HG03521 (cell line): Measurements from ENCODE around the gene ATG13.
"Not testable (repeated sequence)": the region's sequence is repeated elsewhere in the genome, so short reads cannot be mapped to it uniquely, and the experiment has no call there.

ENCODE experiments used
- ATAC-seq: cut with Tn5 transposase; IDR thresholded peaks from one replicate; pipeline ENCODE4 v1.9.1; 2021; ENCODE audit warnings: mild to moderate bottlenecking, moderate library complexity; ENCODE audit not compliant: unreplicated experiment

The ATG13 gene

GRCh38 chr11:46642627-46643335 lies 25.4 kb downstream of the ATG13 start:
- no peak for ATAC-seq

- ATAC-seq = no peak
Observed at GRCh38 chr11:46643531-46643930, 26.2 kb downstream of the ATG13 start.

- ATAC-seq = no peak
Observed at GRCh38 chr11:46643986-46644385, 26.6 kb downstream of the ATG13 start.

- ATAC-seq = no peak
Observed at GRCh38 chr11:46649180-46649738, 31.9 kb downstream of the ATG13 start.

GRCh38 chr11:46655631-46656030 lies 38.3 kb downstream of the ATG13 start:
- ATAC-seq = no peak

GRCh38 chr11:46657186-46657585 lies 39.8 kb downstream of the ATG13 start:
- no peak for ATAC-seq

GRCh38 chr11:46658259-46658658 lies 40.9 kb downstream of the ATG13 start:
- no peak for ATAC-seq

- no peak for ATAC-seq
Observed at GRCh38 chr11:46659908-46660307, 42.6 kb downstream of the ATG13 start.

- ATAC-seq = no peak
Observed at GRCh38 chr11:46661836-46662235, 44.5 kb downstream of the ATG13 start.

GRCh38 chr11:46662366-46662765 lies 45.0 kb downstream of the ATG13 start:
- no peak for ATAC-seq

- ATAC-seq = no peak
Observed at GRCh38 chr11:46663277-46663940, 46.1 kb downstream of the ATG13 start.

GRCh38 chr11:46664612-46665011 lies 47.3 kb downstream of the ATG13 start:
- ATAC-seq = no peak

- ATAC-seq = no peak
Observed at GRCh38 chr11:46665356-46665755, 48.0 kb downstream of the ATG13 start.

- ATAC-seq = no peak
Observed at GRCh38 chr11:46666516-46666915, 49.2 kb downstream of the ATG13 start.

GRCh38 chr11:46667043-46667481 lies 49.7 kb downstream of the ATG13 start:
- no peak for ATAC-seq

- no peak for ATAC-seq
Observed at GRCh38 chr11:46668480-46669085, 51.2 kb downstream of the ATG13 start.

GRCh38 chr11:46669711-46670139 lies 52.4 kb downstream of the ATG13 start:
- ATAC-seq = no peak

- ATAC-seq = not testable (repeated sequence)
Observed at GRCh38 chr11:46670521-46670920, 53.2 kb downstream of the ATG13 start.

- no peak for ATAC-seq
Observed at GRCh38 chr11:46671958-46672315, 54.6 kb downstream of the ATG13 start.

- no peak for ATAC-seq
Observed at GRCh38 chr11:46672381-46672839, 55.1 kb downstream of the ATG13 start.

- no peak for ATAC-seq
Observed at GRCh38 chr11:46673713-46674462, 56.5 kb downstream of the ATG13 start.
